ENCODE measurements around the gene NAT10. TPM values are rescaled to one million over a fixed set of nuclear protein-coding genes. Genes with fewer than 3 reads are reported as not detected.

NAT10 gene
- total RNA-seq, 1 experiment from 2014 or later: 75.5 TPM

- ATAC-seq (no peak), DNase-seq (ENCODE audit: low spot score) (no peak)
- no peaks in the 10 kb centered on the region for H3K27me3 Mint-ChIP-seq (ENCODE audit: low read depth)
- no peak overlapping the region for H3K27ac Mint-ChIP-seq
- H3K9me3 Mint-ChIP-seq: no peaks in the 10 kb centered on the region
- no peaks in the 10 kb centered on the region for H3K4me1 Mint-ChIP-seq
- H3K4me3 Mint-ChIP-seq: no peak overlapping the region
- ChIA-PET POLR2A (no interaction called here), CTCF (no interaction called here)
- TF ChIP-seq TCF7 (CRISPR knock-in tag; IDR thresholded peaks at IDR 0.05; ENCODE audit: low read depth) (no peak), FOXP1 (CRISPR knock-in tag; IDR thresholded peaks at IDR 0.05; ENCODE audit: borderline replicate concordance) (no peak), SMAD3 (CRISPR knock-in tag; IDR thresholded peaks at IDR 0.05; ENCODE audit: borderline replicate concordance) (no peak), ZBTB21 (CRISPR knock-in tag; IDR thresholded peaks at IDR 0.05; ENCODE audit: borderline replicate concordance) (no peak), AR (CRISPR knock-in tag; IDR thresholded peaks at IDR 0.05) (no peak), SOX15 (CRISPR knock-in tag; IDR thresholded peaks at IDR 0.05) (no peak), NR3C1 (CRISPR knock-in tag; conservative IDR thresholded peaks at IDR 0.05; ENCODE audit: low read depth) (no peak), SMAD4 (CRISPR knock-in tag; IDR thresholded peaks at IDR 0.05) (no peak), TEAD1 (CRISPR knock-in tag; IDR thresholded peaks at IDR 0.05) (no peak)
- TF ChIP-seq, protein P1, sequence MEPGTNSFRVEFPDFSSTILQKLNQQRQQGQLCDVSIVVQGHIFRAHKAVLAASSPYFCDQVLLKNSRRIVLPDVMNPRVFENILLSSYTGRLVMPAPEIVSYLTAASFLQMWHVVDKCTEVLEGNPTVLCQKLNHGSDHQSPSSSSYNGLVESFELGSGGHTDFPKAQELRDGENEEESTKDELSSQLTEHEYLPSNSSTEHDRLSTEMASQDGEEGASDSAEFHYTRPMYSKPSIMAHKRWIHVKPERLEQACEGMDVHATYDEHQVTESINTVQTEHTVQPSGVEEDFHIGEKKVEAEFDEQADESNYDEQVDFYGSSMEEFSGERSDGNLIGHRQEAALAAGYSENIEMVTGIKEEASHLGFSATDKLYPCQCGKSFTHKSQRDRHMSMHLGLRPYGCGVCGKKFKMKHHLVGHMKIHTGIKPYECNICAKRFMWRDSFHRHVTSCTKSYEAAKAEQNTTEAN (CRISPR knock-in tag; IDR thresholded peaks at IDR 0.05): no peak
- TF ChIP-seq, protein P2, sequence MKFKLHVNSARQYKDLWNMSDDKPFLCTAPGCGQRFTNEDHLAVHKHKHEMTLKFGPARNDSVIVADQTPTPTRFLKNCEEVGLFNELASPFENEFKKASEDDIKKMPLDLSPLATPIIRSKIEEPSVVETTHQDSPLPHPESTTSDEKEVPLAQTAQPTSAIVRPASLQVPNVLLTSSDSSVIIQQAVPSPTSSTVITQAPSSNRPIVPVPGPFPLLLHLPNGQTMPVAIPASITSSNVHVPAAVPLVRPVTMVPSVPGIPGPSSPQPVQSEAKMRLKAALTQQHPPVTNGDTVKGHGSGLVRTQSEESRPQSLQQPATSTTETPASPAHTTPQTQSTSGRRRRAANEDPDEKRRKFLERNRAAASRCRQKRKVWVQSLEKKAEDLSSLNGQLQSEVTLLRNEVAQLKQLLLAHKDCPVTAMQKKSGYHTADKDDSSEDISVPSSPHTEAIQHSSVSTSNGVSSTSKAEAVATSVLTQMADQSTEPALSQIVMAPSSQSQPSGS (CRISPR knock-in tag; IDR thresholded peaks at IDR 0.05; ENCODE audit: borderline replicate concordance, low read depth): no peak
- peaks cover 74% of the 10 kb centered on the region for H3K36me3 Mint-ChIP-seq
These were observed 27.0 kb downstream of the NAT10 start for GRCh38 chr11:34132261-34132965.

DNA sequence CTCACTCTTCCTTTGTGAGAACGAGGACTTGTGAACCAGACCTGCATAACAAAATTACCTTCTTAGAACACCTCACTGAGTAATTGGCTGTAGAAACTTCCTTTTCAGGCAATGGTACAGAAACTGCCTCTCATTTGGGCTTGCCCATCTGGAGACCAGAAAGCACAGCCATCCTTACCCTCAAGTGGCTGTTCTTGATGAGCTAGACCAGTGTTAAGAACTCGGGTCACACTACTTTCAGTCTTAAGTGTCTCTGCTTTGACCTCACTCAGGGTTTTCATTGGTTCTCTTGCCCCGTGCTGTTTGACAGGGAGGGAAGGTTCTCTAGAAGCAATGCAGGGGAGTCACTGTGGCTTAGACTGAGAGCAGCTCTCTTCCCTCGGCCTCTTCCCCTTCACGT is 29.3 kb downstream of the NAT10 start:
- TF ChIP-seq SP1 (CRISPR knock-in tag; conservative IDR thresholded peaks at IDR 0.05): no peak
- TF ChIP-seq ZNF396 (CRISPR knock-in tag; IDR thresholded peaks at IDR 0.05; ENCODE audit: borderline replicate concordance): no peak
- no peak for TF ChIP-seq E2F5 (CRISPR knock-in tag; IDR thresholded peaks at IDR 0.05)
- no peak for TF ChIP-seq GTF2I (CRISPR knock-in tag; conservative IDR thresholded peaks at IDR 0.05)
- no peak for TF ChIP-seq USF1 (CRISPR knock-in tag; IDR thresholded peaks at IDR 0.05)
- TF ChIP-seq OVOL2 (CRISPR knock-in tag; IDR thresholded peaks at IDR 0.05; ENCODE audit: borderline replicate concordance): no peak
- TF ChIP-seq TP53 (CRISPR knock-in tag; IDR thresholded peaks at IDR 0.05): no peak
- TF ChIP-seq NR1H2 (CRISPR knock-in tag; IDR thresholded peaks at IDR 0.05): no peak
- TF ChIP-seq IRF2 (CRISPR knock-in tag; IDR thresholded peaks at IDR 0.05; ENCODE audit: borderline replicate concordance, low read depth): no peak
- no peak for TF ChIP-seq ESRRA (CRISPR knock-in tag; IDR thresholded peaks at IDR 0.05; ENCODE audit: borderline replicate concordance)
- Mint-ChIP-seq H3K4me3 (no peak overlapping the region), H3K9me3 (no peaks in the 10 kb centered on the region), H3K27ac (no peak overlapping the region), H3K27me3 (ENCODE audit: low read depth) (no peaks in the 10 kb centered on the region), H3K4me1 (no peaks in the 10 kb centered on the region), H3K36me3 (peaks cover 75% of the 10 kb centered on the region)
- DNase-seq (ENCODE audit: low spot score) (no peak), ATAC-seq (no peak)
- CTCF ChIA-PET: interaction anchor here (1.1 kb wide), 1 partner anchor 20 kb away, joined by 3 read pairs; no protein-coding TSS in a partner anchor
- POLR2A ChIA-PET: no interaction called here

All from WTC11 (cell line).